ENCODE results near the gene LRMDA.

Gene LRMDA

GRCh38 chr10:75596930-75597620 is 165.7 kb downstream of the LRMDA start:
- Histone ChIP-seq H3K4me3 (ENCODE audit: low read depth, low read length) (no peak overlapping the region), H3K9me3 (ENCODE audit: control insufficient read depth, insufficient read depth, low read depth, low read length) (no peaks in the 10 kb centered on the region), H3K4me1 (ENCODE audit: control insufficient read depth, insufficient read depth, low read length) (peaks cover 29% of the 10 kb centered on the region), H3K36me3 (ENCODE audit: control insufficient read depth in 2 of 2, insufficient read depth in 1 of 2, low read length in 2 of 2) (no peaks in the 10 kb centered on the region), H3K27ac (ENCODE audit: extremely low read depth, low read depth, low read length) (no peak overlapping the region; the same call in 1 of the 2 replicates)
- POLR2A ChIA-PET: no interaction called here
- CTCF ChIA-PET: interaction anchor here (0.6 kb wide), 1 partner anchor 1726 kb away, joined by 3 read pairs; no protein-coding TSS in a partner anchor
- no peak for TF ChIP-seq GLI2 (tag by site-specific recombination; IDR thresholded peaks at IDR 0.05; ENCODE audit: borderline replicate concordance, low read depth)
- no peak for TF ChIP-seq ZNF658 (tag by site-specific recombination; IDR thresholded peaks at IDR 0.05)
- TF ChIP-seq SP2 (tag by site-specific recombination; IDR thresholded peaks at IDR 0.05): no peak
- TF ChIP-seq, protein P1, sequence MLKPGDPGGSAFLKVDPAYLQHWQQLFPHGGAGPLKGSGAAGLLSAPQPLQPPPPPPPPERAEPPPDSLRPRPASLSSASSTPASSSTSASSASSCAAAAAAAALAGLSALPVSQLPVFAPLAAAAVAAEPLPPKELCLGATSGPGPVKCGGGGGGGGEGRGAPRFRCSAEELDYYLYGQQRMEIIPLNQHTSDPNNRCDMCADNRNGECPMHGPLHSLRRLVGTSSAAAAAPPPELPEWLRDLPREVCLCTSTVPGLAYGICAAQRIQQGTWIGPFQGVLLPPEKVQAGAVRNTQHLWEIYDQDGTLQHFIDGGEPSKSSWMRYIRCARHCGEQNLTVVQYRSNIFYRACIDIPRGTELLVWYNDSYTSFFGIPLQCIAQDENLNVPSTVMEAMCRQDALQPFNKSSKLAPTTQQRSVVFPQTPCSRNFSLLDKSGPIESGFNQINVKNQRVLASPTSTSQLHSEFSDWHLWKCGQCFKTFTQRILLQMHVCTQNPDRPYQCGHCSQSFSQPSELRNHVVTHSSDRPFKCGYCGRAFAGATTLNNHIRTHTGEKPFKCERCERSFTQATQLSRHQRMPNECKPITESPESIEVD (tag by site-specific recombination; IDR thresholded peaks at IDR 0.05): peak; percentile 43; the same call in 1 of the 2 replicates
- no peak for TF ChIP-seq REPIN1 (tag by site-specific recombination; IDR thresholded peaks at IDR 0.05; ENCODE audit: low read depth)
- TF ChIP-seq, protein P2, sequence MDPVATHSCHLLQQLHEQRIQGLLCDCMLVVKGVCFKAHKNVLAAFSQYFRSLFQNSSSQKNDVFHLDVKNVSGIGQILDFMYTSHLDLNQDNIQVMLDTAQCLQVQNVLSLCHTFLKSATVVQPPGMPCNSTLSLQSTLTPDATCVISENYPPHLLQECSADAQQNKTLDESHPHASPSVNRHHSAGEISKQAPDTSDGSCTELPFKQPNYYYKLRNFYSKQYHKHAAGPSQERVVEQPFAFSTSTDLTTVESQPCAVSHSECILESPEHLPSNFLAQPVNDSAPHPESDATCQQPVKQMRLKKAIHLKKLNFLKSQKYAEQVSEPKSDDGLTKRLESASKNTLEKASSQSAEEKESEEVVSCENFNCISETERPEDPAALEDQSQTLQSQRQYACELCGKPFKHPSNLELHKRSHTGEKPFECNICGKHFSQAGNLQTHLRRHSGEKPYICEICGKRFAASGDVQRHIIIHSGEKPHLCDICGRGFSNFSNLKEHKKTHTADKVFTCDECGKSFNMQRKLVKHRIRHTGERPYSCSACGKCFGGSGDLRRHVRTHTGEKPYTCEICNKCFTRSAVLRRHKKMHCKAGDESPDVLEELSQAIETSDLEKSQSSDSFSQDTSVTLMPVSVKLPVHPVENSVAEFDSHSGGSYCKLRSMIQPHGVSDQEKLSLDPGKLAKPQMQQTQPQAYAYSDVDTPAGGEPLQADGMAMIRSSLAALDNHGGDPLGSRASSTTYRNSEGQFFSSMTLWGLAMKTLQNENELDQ (tag by site-specific recombination; IDR thresholded peaks at IDR 0.05; ENCODE audit: low read depth): no peak
- TF ChIP-seq ZNF248 (tag by site-specific recombination; IDR thresholded peaks at IDR 0.05): no peak
- TF ChIP-seq ZNF664 (tag by site-specific recombination; IDR thresholded peaks at IDR 0.05): peak; percentile 11; the same call in 1 of the 2 replicates
- peak; percentile 84 for TF ChIP-seq ZBTB21 (tag by site-specific recombination; IDR thresholded peaks at IDR 0.05)
- TF ChIP-seq, protein P3, sequence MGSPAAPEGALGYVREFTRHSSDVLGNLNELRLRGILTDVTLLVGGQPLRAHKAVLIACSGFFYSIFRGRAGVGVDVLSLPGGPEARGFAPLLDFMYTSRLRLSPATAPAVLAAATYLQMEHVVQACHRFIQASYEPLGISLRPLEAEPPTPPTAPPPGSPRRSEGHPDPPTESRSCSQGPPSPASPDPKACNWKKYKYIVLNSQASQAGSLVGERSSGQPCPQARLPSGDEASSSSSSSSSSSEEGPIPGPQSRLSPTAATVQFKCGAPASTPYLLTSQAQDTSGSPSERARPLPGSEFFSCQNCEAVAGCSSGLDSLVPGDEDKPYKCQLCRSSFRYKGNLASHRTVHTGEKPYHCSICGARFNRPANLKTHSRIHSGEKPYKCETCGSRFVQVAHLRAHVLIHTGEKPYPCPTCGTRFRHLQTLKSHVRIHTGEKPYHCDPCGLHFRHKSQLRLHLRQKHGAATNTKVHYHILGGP (tag by site-specific recombination; IDR thresholded peaks at IDR 0.05): no peak
- TF ChIP-seq OSR2 (tag by site-specific recombination; IDR thresholded peaks at IDR 0.05): no peak
- TF ChIP-seq, protein P4, sequence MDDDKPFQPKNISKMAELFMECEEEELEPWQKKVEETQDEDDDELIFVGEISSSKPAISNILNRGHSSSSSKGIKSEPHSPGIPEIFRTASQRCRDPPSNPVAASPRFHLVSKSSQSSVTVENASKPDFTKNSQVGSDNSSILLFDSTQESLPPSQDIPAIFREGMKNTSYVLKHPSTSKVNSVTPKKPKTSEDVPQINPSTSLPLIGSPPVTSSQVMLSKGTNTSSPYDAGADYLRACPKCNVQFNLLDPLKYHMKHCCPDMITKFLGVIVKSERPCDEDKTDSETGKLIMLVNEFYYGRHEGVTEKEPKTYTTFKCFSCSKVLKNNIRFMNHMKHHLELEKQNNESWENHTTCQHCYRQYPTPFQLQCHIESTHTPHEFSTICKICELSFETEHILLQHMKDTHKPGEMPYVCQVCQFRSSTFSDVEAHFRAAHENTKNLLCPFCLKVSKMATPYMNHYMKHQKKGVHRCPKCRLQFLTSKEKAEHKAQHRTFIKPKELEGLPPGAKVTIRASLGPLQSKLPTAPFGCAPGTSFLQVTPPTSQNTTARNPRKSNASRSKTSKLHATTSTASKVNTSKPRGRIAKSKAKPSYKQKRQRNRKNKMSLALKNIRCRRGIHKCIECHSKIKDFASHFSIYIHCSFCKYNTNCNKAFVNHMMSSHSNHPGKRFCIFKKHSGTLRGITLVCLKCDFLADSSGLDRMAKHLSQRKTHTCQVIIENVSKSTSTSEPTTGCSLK (tag by site-specific recombination; IDR thresholded peaks at IDR 0.05): no peak
- TF ChIP-seq ZNF366 (tag by site-specific recombination; conservative IDR thresholded peaks at IDR 0.05): peak; percentile 30; the same call in 1 of the 2 replicates
- no peak for TF ChIP-seq ZNF391 (tag by site-specific recombination; IDR thresholded peaks at IDR 0.05; ENCODE audit: borderline replicate concordance, low read depth)
- peak; percentile 48; the same call in 1 of the 2 replicates for TF ChIP-seq ZNF580 (tag by site-specific recombination; IDR thresholded peaks at IDR 0.05)
- TF ChIP-seq, protein P5, sequence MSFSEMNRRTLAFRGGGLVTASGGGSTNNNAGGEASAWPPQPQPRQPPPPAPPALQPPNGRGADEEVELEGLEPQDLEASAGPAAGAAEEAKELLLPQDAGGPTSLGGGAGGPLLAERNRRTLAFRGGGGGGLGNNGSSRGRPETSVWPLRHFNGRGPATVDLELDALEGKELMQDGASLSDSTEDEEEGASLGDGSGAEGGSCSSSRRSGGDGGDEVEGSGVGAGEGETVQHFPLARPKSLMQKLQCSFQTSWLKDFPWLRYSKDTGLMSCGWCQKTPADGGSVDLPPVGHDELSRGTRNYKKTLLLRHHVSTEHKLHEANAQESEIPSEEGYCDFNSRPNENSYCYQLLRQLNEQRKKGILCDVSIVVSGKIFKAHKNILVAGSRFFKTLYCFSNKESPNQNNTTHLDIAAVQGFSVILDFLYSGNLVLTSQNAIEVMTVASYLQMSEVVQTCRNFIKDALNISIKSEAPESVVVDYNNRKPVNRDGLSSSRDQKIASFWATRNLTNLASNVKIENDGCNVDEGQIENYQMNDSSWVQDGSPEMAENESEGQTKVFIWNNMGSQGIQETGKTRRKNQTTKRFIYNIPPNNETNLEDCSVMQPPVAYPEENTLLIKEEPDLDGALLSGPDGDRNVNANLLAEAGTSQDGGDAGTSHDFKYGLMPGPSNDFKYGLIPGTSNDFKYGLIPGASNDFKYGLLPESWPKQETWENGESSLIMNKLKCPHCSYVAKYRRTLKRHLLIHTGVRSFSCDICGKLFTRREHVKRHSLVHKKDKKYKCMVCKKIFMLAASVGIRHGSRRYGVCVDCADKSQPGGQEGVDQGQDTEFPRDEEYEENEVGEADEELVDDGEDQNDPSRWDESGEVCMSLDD (tag by site-specific recombination; IDR thresholded peaks at IDR 0.05): no peak
- TF ChIP-seq SP3 (tag by site-specific recombination; IDR thresholded peaks at IDR 0.05): no peak
- peak; percentile 75; the same call in 1 of the 2 replicates for TF ChIP-seq ZSCAN23 (tag by site-specific recombination; IDR thresholded peaks at IDR 0.05)
- no peak for TF ChIP-seq ZNF544 (tag by site-specific recombination; IDR thresholded peaks at IDR 0.05)
- TF ChIP-seq, protein P6, sequence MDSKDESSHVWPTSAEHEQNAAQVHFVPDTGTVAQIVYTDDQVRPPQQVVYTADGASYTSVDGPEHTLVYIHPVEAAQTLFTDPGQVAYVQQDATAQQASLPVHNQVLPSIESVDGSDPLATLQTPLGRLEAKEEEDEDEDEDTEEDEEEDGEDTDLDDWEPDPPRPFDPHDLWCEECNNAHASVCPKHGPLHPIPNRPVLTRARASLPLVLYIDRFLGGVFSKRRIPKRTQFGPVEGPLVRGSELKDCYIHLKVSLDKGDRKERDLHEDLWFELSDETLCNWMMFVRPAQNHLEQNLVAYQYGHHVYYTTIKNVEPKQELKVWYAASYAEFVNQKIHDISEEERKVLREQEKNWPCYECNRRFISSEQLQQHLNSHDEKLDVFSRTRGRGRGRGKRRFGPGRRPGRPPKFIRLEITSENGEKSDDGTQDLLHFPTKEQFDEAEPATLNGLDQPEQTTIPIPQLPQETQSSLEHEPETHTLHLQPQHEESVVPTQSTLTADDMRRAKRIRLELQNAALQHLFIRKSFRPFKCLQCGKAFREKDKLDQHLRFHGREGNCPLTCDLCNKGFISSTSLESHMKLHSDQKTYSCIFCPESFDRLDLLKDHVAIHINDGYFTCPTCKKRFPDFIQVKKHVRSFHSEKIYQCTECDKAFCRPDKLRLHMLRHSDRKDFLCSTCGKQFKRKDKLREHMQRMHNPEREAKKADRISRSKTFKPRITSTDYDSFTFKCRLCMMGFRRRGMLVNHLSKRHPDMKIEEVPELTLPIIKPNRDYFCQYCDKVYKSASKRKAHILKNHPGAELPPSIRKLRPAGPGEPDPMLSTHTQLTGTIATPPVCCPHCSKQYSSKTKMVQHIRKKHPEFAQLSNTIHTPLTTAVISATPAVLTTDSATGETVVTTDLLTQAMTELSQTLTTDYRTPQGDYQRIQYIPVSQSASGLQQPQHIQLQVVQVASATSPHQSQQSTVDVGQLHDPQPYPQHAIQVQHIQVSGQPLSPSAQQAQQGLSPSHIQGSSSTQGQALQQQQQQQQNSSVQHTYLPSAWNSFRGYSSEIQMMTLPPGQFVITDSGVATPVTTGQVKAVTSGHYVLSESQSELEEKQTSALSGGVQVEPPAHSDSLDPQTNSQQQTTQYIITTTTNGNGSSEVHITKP (tag by site-specific recombination; IDR thresholded peaks at IDR 0.05): no peak
- peak; percentile 91 for TF ChIP-seq ZNF629 (tag by site-specific recombination; IDR thresholded peaks at IDR 0.05)
- TF ChIP-seq HOXD13 (CRISPR knock-in tag; IDR thresholded peaks at IDR 0.05; ENCODE audit: borderline replicate concordance): no peak
- TF ChIP-seq ZNF341 (tag by site-specific recombination; IDR thresholded peaks at IDR 0.05; ENCODE audit: low read depth): no peak
